ENCODE measurements around the gene DDX6. TPM values are rescaled to one million over a fixed set of nuclear protein-coding genes. Genes with fewer than 3 reads are reported as not detected.

Gene DDX6
- polyA plus RNA-seq, 1 donor from 2014 or later: 76.1 TPM

DNA sequence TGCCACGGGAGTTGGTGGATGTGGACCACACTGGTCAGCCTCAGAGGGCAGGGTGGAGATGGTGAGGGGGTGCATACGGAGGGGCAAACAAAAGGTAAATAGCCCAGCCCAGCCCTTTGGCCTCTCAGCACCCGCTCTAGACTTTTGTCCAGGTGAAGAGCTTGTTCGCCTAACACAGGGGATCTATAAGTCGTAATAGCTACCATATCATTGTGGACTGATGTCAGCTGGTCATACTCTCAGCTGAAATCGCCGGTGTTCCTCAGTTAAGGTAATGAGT lies 84.5 kb downstream of the DDX6 start:
- H3K27ac ChIP-seq (ENCODE audit: low read length): no peak overlapping the region

DNA sequence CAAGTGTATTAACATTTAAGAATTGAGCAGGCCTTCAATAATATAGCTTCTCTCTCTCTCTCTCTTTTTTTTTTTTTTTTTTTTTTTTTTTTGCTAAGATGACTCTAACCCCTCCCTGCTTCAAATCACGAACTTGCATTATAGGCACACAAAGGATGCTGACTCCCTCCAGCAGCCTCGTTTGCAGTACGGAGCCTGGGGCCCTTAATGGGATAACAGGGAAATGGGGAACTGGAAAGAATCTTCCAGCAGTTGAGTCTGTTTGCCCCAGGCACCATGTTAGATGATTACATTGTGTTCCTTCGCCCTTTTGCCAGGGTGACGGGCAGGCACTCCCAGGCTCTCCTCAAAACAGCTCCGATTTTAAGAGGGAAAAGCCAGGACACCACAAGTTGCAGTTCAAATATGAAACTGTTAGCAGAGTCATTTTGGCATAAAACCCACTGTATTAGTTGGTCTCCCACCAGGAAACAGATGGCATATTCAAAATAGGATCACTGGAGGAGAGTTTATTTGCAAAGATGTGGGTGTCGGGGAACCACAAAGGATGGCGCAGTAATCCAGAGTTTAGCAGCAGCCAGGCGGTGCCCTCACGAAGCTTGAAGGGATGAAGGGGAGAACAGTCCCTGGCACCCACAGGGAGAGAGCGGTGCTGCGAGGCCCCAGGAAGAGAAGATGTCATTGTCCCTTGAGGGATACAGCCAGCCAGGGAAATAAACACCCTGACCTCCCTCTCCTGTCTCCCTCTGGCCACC lies 85.0 kb downstream of the DDX6 start:
- Histone ChIP-seq H2AFZ (ENCODE audit: low read depth, low read length) (no peak overlapping the region), H3F3A (ENCODE audit: insufficient read depth, low read length, poor library complexity, severe bottlenecking) (no peaks in the 10 kb centered on the region), H3K9me3 (ENCODE audit: low read length) (no peaks in the 10 kb centered on the region), H4K20me1 (ENCODE audit: insufficient read depth) (no peaks in the 10 kb centered on the region), H3K27ac (ENCODE audit: low read length) (no peak overlapping the region), H3K9me2 (ENCODE audit: insufficient read depth, low read length) (no peaks in the 10 kb centered on the region), H3K36me3 (ENCODE audit: insufficient read depth, low read length) (no peaks in the 10 kb centered on the region), H3K79me2 (replicated peaks; ENCODE audit: insufficient read depth, low read length) (no peaks in the 10 kb centered on the region), H3K27me3 (ENCODE audit: insufficient read depth, low read depth, low read length) (no peaks in the 10 kb centered on the region), H3K9ac (ENCODE audit: low read length) (no peak overlapping the region), H3K4me2 (ENCODE audit: low read length) (no peak overlapping the region), H3K4me3 (ENCODE audit: low read length) (no peak overlapping the region)
- TF ChIP-seq TAF1 (IDR thresholded peaks at IDR 0.05; ENCODE audit: low read depth) (no peak), EP300 (conservative IDR thresholded peaks at IDR 0.05; ENCODE audit: poor library complexity, severe bottlenecking) (no peak), POLR2AphosphoS5 (IDR thresholded peaks at IDR 0.05) (no peak), RAD21 (conservative IDR thresholded peaks at IDR 0.05) (no peak), SMC3 (conservative IDR thresholded peaks at IDR 0.05; ENCODE audit: poor library complexity) (no peak), MXI1 (conservative IDR thresholded peaks at IDR 0.05; ENCODE audit: poor library complexity, severe bottlenecking) (no peak), EZH2 (IDR thresholded peaks at IDR 0.05; ENCODE audit: borderline replicate concordance, insufficient read depth, low read length, poor library complexity, severe bottlenecking) (no peak)
- TF ChIP-seq, protein P1, sequence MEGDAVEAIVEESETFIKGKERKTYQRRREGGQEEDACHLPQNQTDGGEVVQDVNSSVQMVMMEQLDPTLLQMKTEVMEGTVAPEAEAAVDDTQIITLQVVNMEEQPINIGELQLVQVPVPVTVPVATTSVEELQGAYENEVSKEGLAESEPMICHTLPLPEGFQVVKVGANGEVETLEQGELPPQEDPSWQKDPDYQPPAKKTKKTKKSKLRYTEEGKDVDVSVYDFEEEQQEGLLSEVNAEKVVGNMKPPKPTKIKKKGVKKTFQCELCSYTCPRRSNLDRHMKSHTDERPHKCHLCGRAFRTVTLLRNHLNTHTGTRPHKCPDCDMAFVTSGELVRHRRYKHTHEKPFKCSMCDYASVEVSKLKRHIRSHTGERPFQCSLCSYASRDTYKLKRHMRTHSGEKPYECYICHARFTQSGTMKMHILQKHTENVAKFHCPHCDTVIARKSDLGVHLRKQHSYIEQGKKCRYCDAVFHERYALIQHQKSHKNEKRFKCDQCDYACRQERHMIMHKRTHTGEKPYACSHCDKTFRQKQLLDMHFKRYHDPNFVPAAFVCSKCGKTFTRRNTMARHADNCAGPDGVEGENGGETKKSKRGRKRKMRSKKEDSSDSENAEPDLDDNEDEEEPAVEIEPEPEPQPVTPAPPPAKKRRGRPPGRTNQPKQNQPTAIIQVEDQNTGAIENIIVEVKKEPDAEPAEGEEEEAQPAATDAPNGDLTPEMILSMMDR (IDR thresholded peaks at IDR 0.05; ENCODE audit: poor library complexity, severe bottlenecking): no peak
- TF ChIP-seq, protein P2, sequence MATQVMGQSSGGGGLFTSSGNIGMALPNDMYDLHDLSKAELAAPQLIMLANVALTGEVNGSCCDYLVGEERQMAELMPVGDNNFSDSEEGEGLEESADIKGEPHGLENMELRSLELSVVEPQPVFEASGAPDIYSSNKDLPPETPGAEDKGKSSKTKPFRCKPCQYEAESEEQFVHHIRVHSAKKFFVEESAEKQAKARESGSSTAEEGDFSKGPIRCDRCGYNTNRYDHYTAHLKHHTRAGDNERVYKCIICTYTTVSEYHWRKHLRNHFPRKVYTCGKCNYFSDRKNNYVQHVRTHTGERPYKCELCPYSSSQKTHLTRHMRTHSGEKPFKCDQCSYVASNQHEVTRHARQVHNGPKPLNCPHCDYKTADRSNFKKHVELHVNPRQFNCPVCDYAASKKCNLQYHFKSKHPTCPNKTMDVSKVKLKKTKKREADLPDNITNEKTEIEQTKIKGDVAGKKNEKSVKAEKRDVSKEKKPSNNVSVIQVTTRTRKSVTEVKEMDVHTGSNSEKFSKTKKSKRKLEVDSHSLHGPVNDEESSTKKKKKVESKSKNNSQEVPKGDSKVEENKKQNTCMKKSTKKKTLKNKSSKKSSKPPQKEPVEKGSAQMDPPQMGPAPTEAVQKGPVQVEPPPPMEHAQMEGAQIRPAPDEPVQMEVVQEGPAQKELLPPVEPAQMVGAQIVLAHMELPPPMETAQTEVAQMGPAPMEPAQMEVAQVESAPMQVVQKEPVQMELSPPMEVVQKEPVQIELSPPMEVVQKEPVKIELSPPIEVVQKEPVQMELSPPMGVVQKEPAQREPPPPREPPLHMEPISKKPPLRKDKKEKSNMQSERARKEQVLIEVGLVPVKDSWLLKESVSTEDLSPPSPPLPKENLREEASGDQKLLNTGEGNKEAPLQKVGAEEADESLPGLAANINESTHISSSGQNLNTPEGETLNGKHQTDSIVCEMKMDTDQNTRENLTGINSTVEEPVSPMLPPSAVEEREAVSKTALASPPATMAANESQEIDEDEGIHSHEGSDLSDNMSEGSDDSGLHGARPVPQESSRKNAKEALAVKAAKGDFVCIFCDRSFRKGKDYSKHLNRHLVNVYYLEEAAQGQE (IDR thresholded peaks at IDR 0.05; ENCODE audit: borderline replicate concordance): no peak

More for the DNA sequence above, 84.5 kb downstream of the DDX6 start:
- TF ChIP-seq POLR2AphosphoS5 (IDR thresholded peaks at IDR 0.05) (no peak), EZH2 (IDR thresholded peaks at IDR 0.05; ENCODE audit: borderline replicate concordance, insufficient read depth, low read length, poor library complexity, severe bottlenecking) (no peak), MXI1 (conservative IDR thresholded peaks at IDR 0.05; ENCODE audit: poor library complexity, severe bottlenecking) (no peak), RAD21 (conservative IDR thresholded peaks at IDR 0.05) (no peak), SMC3 (conservative IDR thresholded peaks at IDR 0.05; ENCODE audit: poor library complexity) (no peak), TAF1 (IDR thresholded peaks at IDR 0.05; ENCODE audit: low read depth) (no peak), EP300 (conservative IDR thresholded peaks at IDR 0.05; ENCODE audit: poor library complexity, severe bottlenecking) (no peak)
- TF ChIP-seq, protein P2 (IDR thresholded peaks at IDR 0.05; ENCODE audit: borderline replicate concordance): no peak
- TF ChIP-seq, protein P1 (IDR thresholded peaks at IDR 0.05; ENCODE audit: poor library complexity, severe bottlenecking): no peak
- H3K27me3 ChIP-seq (ENCODE audit: insufficient read depth, low read depth, low read length): no peaks in the 10 kb centered on the region
- H3K36me3 ChIP-seq (ENCODE audit: insufficient read depth, low read length): no peaks in the 10 kb centered on the region
- no peak overlapping the region for H3K4me2 ChIP-seq (ENCODE audit: low read length)
- no peaks in the 10 kb centered on the region for H3F3A ChIP-seq (ENCODE audit: insufficient read depth, low read length, poor library complexity, severe bottlenecking)
- no peaks in the 10 kb centered on the region for H3K9me2 ChIP-seq (ENCODE audit: insufficient read depth, low read length)
- no peak overlapping the region for H2AFZ ChIP-seq (ENCODE audit: low read depth, low read length)
- no peak overlapping the region for H3K9ac ChIP-seq (ENCODE audit: low read length)
- H3K9me3 ChIP-seq (ENCODE audit: low read length): no peaks in the 10 kb centered on the region
- no peaks in the 10 kb centered on the region for H3K79me2 ChIP-seq (replicated peaks; ENCODE audit: insufficient read depth, low read length)
- H3K4me3 ChIP-seq (ENCODE audit: low read length): no peak overlapping the region
- no peaks in the 10 kb centered on the region for H4K20me1 ChIP-seq (ENCODE audit: insufficient read depth)

Data from neural cell (in vitro differentiated cells).